NCI-H2227 (cell line): ENCODE data around the gene GHRL.

ENCODE experiments used
- DNase-seq: peaks from one replicate; lab custom pipeline; 2025; ENCODE audit not compliant: unreplicated experiment; lab: John Stamatoyannopoulos, UW

Gene GHRL

GRCh38 chr3:10292505-10293419 is at the start of gene GHRL:
GHRL (minus strand) TSS chr3:10292947; CDS start chr3:10290180, 2,767 bp downstream.
- DNase-seq: no peak

- DNase-seq: no peak
These were observed 49.2 kb upstream of the GHRL start for GRCh38 chr3:10341901-10342398.

GRCh38 chr3:10340476-10340875 is 47.7 kb upstream of the GHRL start:
- no peak for DNase-seq

- DNase-seq: no peak
These were observed 47.3 kb upstream of the GHRL start for GRCh38 chr3:10340046-10340445.

- DNase-seq: no peak
These were observed 46.7 kb upstream of the GHRL start for GRCh38 chr3:10339376-10339955.

- DNase-seq: no peak
These were observed 46.0 kb upstream of the GHRL start for GRCh38 chr3:10338591-10339353.

- DNase-seq: no peak
These were observed 45.4 kb upstream of the GHRL start for GRCh38 chr3:10338164-10338470.

- DNase-seq: no peak
These were observed 44.8 kb upstream of the GHRL start for GRCh38 chr3:10337323-10338163.

GRCh38 chr3:10336761-10337160 is 44.0 kb upstream of the GHRL start:
- DNase-seq: no peak

- DNase-seq: no peak
These were observed 43.3 kb upstream of the GHRL start for GRCh38 chr3:10335871-10336622.

- DNase-seq: no peak
These were observed 42.5 kb upstream of the GHRL start for GRCh38 chr3:10335190-10335738.

- no peak for DNase-seq
These were observed 41.7 kb upstream of the GHRL start for GRCh38 chr3:10334459-10334858.

GRCh38 chr3:10334042-10334441 is 41.3 kb upstream of the GHRL start:
- DNase-seq: no peak

- DNase-seq: no peak
These were observed 40.6 kb upstream of the GHRL start for GRCh38 chr3:10333349-10333650.

GRCh38 chr3:10332481-10333348 is 40.0 kb upstream of the GHRL start:
- DNase-seq: no peak

- DNase-seq: no peak
These were observed 38.6 kb upstream of the GHRL start for GRCh38 chr3:10331320-10331719.

- no peak for DNase-seq
These were observed 37.6 kb upstream of the GHRL start for GRCh38 chr3:10330319-10330718.

- DNase-seq: no peak
These were observed 36.8 kb upstream of the GHRL start for GRCh38 chr3:10329495-10330015.
